Activated B cell treated with CpG ODN at 0.5 μM for 24 hours (primary cell): ENCODE measurements around the gene PSD. TPM values are rescaled to one million over a fixed set of nuclear protein-coding genes. Genes with fewer than 3 reads are reported as not detected.
A peak's percentile ranks its signal among the peaks of the same experiment; 100 is the strongest.

Experiments used
- ATAC-seq: fragments of 200-7000 bp; cut with Tn5 transposase; one replicate; pipeline ENCODE4 v1.10.0; 2021; ENCODE audit warnings: low read depth, mild to moderate bottlenecking, moderate library complexity
- CTCF ChIA-PET: fragments of 350-600 bp; sonication (Branson Sonifier 250); formaldehyde crosslinking; loops from one replicate; lab custom pipeline; 2021; ENCODE audit warnings: antibody characterized with exemption; lab: Charles Lee
- POLR2A ChIA-PET: fragments of 350-600 bp; sonication (Branson Sonifier 250); formaldehyde crosslinking; loops from one replicate; lab custom pipeline; 2021; ENCODE audit warnings: antibody characterized with exemption; lab: Charles Lee
- DNase-seq: peaks from one replicate; pipeline ENCODE4 v3.0.0; 2022
- H3K27ac Mint-ChIP-seq: one replicate; pipeline ENCODE4 v1.8.0; 2020; ENCODE audit warnings: mixed read lengths
- H3K27me3 Mint-ChIP-seq: one replicate; pipeline ENCODE4 v1.8.0; 2021; ENCODE audit warnings: mixed read lengths
- H3K36me3 Mint-ChIP-seq: one replicate; pipeline ENCODE4 v1.8.0; 2021; ENCODE audit warnings: low read depth, mixed read lengths
- H3K4me1 Mint-ChIP-seq: one replicate; pipeline ENCODE4 v1.8.0; 2021; ENCODE audit warnings: mixed read lengths
- H3K4me3 Mint-ChIP-seq: one replicate; pipeline ENCODE4 v1.8.0; 2020; ENCODE audit warnings: mild to moderate bottlenecking, mixed read lengths
- H3K9me3 Mint-ChIP-seq: one replicate; pipeline ENCODE4 v1.8.0; 2020; ENCODE audit warnings: mixed read lengths
- CTCF ChIP-seq: fragments of 200-600 bp; IDR thresholded peaks from one replicate; pipeline ENCODE4 v1.8.0; 2022; ENCODE audit warnings: antibody characterized with exemption, mild to moderate bottlenecking
- intact Hi-C: fragments of 100-400 bp; cut with micrococcal nuclease; formaldehyde crosslinking; loops from one replicate; pipeline ENCODE4 v1.15.1; 2024
- total RNA-seq: library from RNA; stranded (reverse); gene quantifications from 2 replicates; pipeline ENCODE4 v1.2.3, GENCODE V29; 2022

The PSD gene
- total RNA-seq, 1 donor from 2014 or later, result 1.5 TPM

- intact Hi-C loops, result loop anchor here (1.0 to 5.0 kb wide), 7 partner anchors 10 to 279 kb away; partner anchors contain the start of genes GBF1 and NOLC1
- Mint-ChIP-seq H3K36me3 (peaks cover 11% of the 10 kb centered on the region), H3K9me3 (no peaks in the 10 kb centered on the region), H3K27ac (peak overlapping the region; percentile 75), H3K4me1 (peaks cover 43% of the 10 kb centered on the region), H3K27me3 (no peaks in the 10 kb centered on the region), H3K4me3 (peak overlapping the region; percentile 93)
- no peak for TF ChIP-seq CTCF
- CTCF ChIA-PET, result interaction anchor here (2.8 kb wide), 1 partner anchor 10 kb away, joined by 14 read pairs; the partner anchor contains the start of gene FBXL15
- POLR2A ChIA-PET, result interaction anchor here (0.7 to 4.3 kb wide), 9 partner anchors 9 to 70 kb away, joined by 3 to 78 read pairs (median 12); partner anchors contain the start of genes ACTR1A, C10orf95, FBXL15 and NFKB2
- DNase-seq, result no peak
- no peak for ATAC-seq
Measured at GRCh38 chr10:102431452-102432124, 13.0 kb upstream of the PSD start.

GRCh38 chr10:102429468-102429867 is 10.9 kb upstream of the PSD start:
- Mint-ChIP-seq H3K27ac (no peak overlapping the region), H3K4me1 (peaks cover 27% of the 10 kb centered on the region), H3K27me3 (no peaks in the 10 kb centered on the region), H3K4me3 (no peak overlapping the region), H3K36me3 (peaks cover 17% of the 10 kb centered on the region), H3K9me3 (no peaks in the 10 kb centered on the region)
- POLR2A ChIA-PET, result no interaction called here
- intact Hi-C loops, result no loop called here
- CTCF ChIA-PET, result no interaction called here
- TF ChIP-seq CTCF, result no peak
- no peak for ATAC-seq
- DNase-seq, result no peak

- Mint-ChIP-seq H3K4me1 (peaks cover 24% of the 10 kb centered on the region), H3K9me3 (no peaks in the 10 kb centered on the region), H3K4me3 (no peak overlapping the region), H3K36me3 (peaks cover 26% of the 10 kb centered on the region), H3K27ac (no peak overlapping the region), H3K27me3 (no peaks in the 10 kb centered on the region)
- no peak for DNase-seq
- intact Hi-C loops, result no loop called here
- CTCF ChIA-PET, result interaction anchor here (0.8 to 1.3 kb wide), 2 partner anchors 23 to 157 kb away, joined by 3 read pairs; no protein-coding TSS in a partner anchor
- POLR2A ChIA-PET, result interaction anchor here (1.1 kb wide), 1 partner anchor 35 kb away, joined by 3 read pairs; no protein-coding TSS in a partner anchor
- no peak for ATAC-seq
- TF ChIP-seq CTCF, result no peak
Measured at GRCh38 chr10:102426803-102427287, 8.3 kb upstream of the PSD start.

- DNase-seq (no peak), ATAC-seq (no peak)
- intact Hi-C loops, result no loop called here
- no peak overlapping the region for H3K27ac Mint-ChIP-seq
- H3K4me3 Mint-ChIP-seq, result no peak overlapping the region
- ChIA-PET POLR2A (interaction anchor here (1.1 to 6.2 kb wide), 2 partner anchors 25 to 36 kb away, joined by 3 to 305 read pairs; partner anchors contain the start of gene NFKB2), CTCF (no interaction called here)
- H3K27me3 Mint-ChIP-seq, result no peaks in the 10 kb centered on the region
- H3K4me1 Mint-ChIP-seq, result peaks cover 24% of the 10 kb centered on the region
- peaks cover 31% of the 10 kb centered on the region for H3K36me3 Mint-ChIP-seq
- H3K9me3 Mint-ChIP-seq, result no peaks in the 10 kb centered on the region
- no peak for TF ChIP-seq CTCF
Measured at GRCh38 chr10:102425444-102425843, 6.9 kb upstream of the PSD start.

- Mint-ChIP-seq H3K4me1 (peaks cover 29% of the 10 kb centered on the region), H3K27me3 (no peaks in the 10 kb centered on the region), H3K9me3 (no peaks in the 10 kb centered on the region), H3K27ac (no peak overlapping the region), H3K36me3 (peaks cover 31% of the 10 kb centered on the region), H3K4me3 (no peak overlapping the region)
- no peak for TF ChIP-seq CTCF
- ATAC-seq (no peak), DNase-seq (no peak)
- intact Hi-C loops, result no loop called here
- ChIA-PET CTCF (interaction anchor here (4.7 kb wide), 1 partner anchor 54 kb away, joined by 24 read pairs; no protein-coding TSS in a partner anchor), POLR2A (interaction anchor here (5.3 to 6.2 kb wide), 2 partner anchors 8 to 24 kb away, joined by 78 to 305 read pairs; partner anchors contain the start of genes CUEDC2 and NFKB2)
Measured at GRCh38 chr10:102424916-102425315, 6.3 kb upstream of the PSD start.
